CD4-positive, alpha-beta T cell (primary cell): ENCODE data around the gene SFT2D1. TPM values are rescaled to one million over a fixed set of nuclear protein-coding genes. Genes with fewer than 3 reads are reported as not detected.

Experiments used
- ATAC-seq: fragments of 200-7000 bp; cut with Tn5 transposase; one replicate; pipeline ENCODE4 v1.10.0; 2022; ENCODE audit warnings: mild to moderate bottlenecking; ENCODE audit not compliant: poor library complexity
- CTCF ChIA-PET: fragments of 350-600 bp; sonication (Branson Sonifier 250); formaldehyde crosslinking; loops from one replicate; lab custom pipeline; 2021; ENCODE audit warnings: antibody characterized with exemption, inconsistent platforms; lab: Charles Lee
- POLR2A ChIA-PET: fragments of 350-600 bp; sonication (Branson Sonifier 250); formaldehyde crosslinking; loops from one replicate; lab custom pipeline; 2021; ENCODE audit warnings: antibody characterized with exemption, inconsistent platforms; lab: Charles Lee
- DNase-seq, 14 experiments: peaks; one replicate each; pipeline ENCODE4 v3.0.0-alpha.2; 2013 to 2020; ENCODE audit warnings: mixed read lengths in 2 of 14
- H3K27ac ChIP-seq, 2 donors: one replicate each; pipeline versions ENCODE4 v1.5.1 to v1.7.0; 2013; ENCODE audit warnings: low read length in 2 of 2, low read depth in 1 of 2, mild to moderate bottlenecking in 1 of 2
- H3K27me3 ChIP-seq, 2 experiments: 1 replicate in 1 of 2; 2 replicates in 1 of 2; pipeline versions ENCODE4 v1.6.1 to v1.7.0; 2013; ENCODE audit warnings: low read length in 2 of 2, control low read depth in 1 of 2, mild to moderate bottlenecking in 1 of 2, moderate library complexity in 1 of 2; ENCODE audit not compliant: insufficient read depth in 2 of 2, control insufficient read depth in 1 of 2
- H3K36me3 ChIP-seq: one replicate; pipeline ENCODE4 v1.6.1; 2013; ENCODE audit warnings: low read length, control low read depth; ENCODE audit not compliant: insufficient read depth
- H3K4me1 ChIP-seq: one replicate; pipeline ENCODE4 v1.6.1; 2013; ENCODE audit warnings: low read length, control low read depth; ENCODE audit not compliant: insufficient read depth
- H3K4me3 ChIP-seq: one replicate; pipeline ENCODE4 v1.5.1; 2013; ENCODE audit warnings: mild to moderate bottlenecking, low read length, moderate library complexity
- H3K9me3 ChIP-seq, 2 experiments: 1 replicate in 1 of 2; 2 replicates in 1 of 2; pipeline versions ENCODE4 v1.6.1 to v1.7.0; 2013; ENCODE audit warnings: low read length in 2 of 2, mild to moderate bottlenecking in 2 of 2, control low read depth in 1 of 2, moderate library complexity in 1 of 2; ENCODE audit not compliant: control insufficient read depth in 1 of 2, insufficient read depth in 1 of 2
- H3K27ac Mint-ChIP-seq: one replicate; pipeline ENCODE4 v1.8.0; 2020; ENCODE audit warnings: mixed read lengths
- H3K27me3 Mint-ChIP-seq: one replicate; pipeline ENCODE4 v1.8.0; 2021; ENCODE audit warnings: mixed read lengths
- H3K36me3 Mint-ChIP-seq: one replicate; pipeline ENCODE4 v1.8.0; 2021; ENCODE audit warnings: low read depth, mixed read lengths
- H3K4me1 Mint-ChIP-seq: one replicate; pipeline ENCODE4 v1.8.0; 2021; ENCODE audit warnings: low read depth, mixed read lengths
- H3K4me3 Mint-ChIP-seq: one replicate; pipeline ENCODE4 v1.8.0; 2020; ENCODE audit warnings: mild to moderate bottlenecking, mixed read lengths
- H3K9me3 Mint-ChIP-seq: one replicate; pipeline ENCODE4 v1.8.0; 2020; ENCODE audit warnings: mixed read lengths
- intact Hi-C, 2 experiments: fragments of 100-400 bp; cut with DNase I in 1 of 2; cut with micrococcal nuclease in 1 of 2; formaldehyde crosslinking; loops; one replicate each; pipeline versions ENCODE4 v1.15.1 to v1.9.0; 2023 to 2025; cut with DNase I, micrococcal nuclease
- total RNA-seq, 174 experiments: library from RNA in 2 of 174; stranded (reverse) in 2 of 174; gene quantifications; one replicate each; pipeline ENCODE4 v1.2.3 and lab custom pipeline; 2021 to 2026
- TF ChIP-seq, protein P1 (sequence below): fragments of 200-600 bp; IDR thresholded peaks from one replicate; pipeline ENCODE4 v1.8.0; 2022; ENCODE audit warnings: antibody characterized with exemption, mild to moderate bottlenecking

SFT2D1 gene
- total RNA-seq, 2 experiments from 2014 or later = 10.4 to 12.5 TPM

DNA sequence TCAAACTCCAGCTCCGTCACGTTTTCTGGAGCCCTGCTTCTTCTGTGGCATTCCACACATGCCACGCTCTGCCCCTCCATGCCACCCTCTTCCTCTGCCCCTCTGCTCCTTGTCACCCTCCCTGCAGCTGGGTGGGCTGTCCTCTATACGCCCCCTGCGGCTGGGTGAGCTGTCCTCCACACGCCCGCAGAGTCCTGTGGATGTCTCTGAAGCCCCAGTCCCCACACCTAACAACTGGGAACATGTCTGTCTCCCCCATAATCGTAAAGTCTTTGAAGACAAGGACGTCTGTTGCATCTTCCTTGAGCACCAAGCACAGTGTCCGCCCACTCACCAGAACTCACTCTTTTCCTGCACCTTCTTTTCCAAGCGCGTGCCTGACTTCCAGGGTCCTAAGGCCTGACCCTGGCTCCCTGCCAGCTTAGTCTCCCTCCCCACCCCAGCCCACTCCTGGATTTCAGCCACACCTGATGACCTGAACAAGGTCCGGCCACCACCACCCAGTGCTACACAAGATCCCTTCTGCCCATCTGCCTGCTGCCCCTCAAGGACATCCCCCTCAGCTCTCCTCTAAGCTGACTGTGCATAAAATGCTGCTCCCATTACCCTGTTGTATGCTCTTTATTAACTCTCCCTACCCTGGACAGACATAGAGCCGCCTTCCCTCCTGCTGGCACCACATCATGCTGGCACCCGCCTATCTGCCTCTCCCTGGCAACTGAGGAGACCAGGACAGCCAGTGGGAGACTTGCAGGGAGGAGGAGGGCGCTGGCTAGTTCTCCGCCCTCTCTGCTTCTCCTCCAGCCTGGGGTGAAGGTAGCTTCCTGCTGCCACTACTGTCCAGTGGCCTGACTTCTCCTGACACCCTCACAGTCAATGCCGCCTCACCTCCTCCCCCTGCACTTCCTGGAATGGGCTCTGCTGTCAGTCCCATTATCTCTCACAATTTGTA lies 23.4 kb downstream of the SFT2D1 start:
- Mint-ChIP-seq H3K4me1 (no peaks in the 10 kb centered on the region), H3K27ac (no peak overlapping the region), H3K4me3 (no peak overlapping the region), H3K36me3 (peaks cover 35% of the 10 kb centered on the region), H3K27me3 (no peaks in the 10 kb centered on the region), H3K9me3 (no peaks in the 10 kb centered on the region)
- Histone ChIP-seq H3K4me1 (no peaks in the 10 kb centered on the region), H3K4me3 (no peak overlapping the region), H3K27ac (no peak overlapping the region), H3K9me3 (no peaks in the 10 kb centered on the region), H3K36me3 (peaks cover 36% of the 10 kb centered on the region), H3K27me3 (no peaks in the 10 kb centered on the region)
- DNase-seq (no peak), ATAC-seq (no peak)
- ChIA-PET POLR2A (no interaction called here), CTCF (no interaction called here)
- intact Hi-C loops = no loop called here
- TF ChIP-seq, protein P1, sequence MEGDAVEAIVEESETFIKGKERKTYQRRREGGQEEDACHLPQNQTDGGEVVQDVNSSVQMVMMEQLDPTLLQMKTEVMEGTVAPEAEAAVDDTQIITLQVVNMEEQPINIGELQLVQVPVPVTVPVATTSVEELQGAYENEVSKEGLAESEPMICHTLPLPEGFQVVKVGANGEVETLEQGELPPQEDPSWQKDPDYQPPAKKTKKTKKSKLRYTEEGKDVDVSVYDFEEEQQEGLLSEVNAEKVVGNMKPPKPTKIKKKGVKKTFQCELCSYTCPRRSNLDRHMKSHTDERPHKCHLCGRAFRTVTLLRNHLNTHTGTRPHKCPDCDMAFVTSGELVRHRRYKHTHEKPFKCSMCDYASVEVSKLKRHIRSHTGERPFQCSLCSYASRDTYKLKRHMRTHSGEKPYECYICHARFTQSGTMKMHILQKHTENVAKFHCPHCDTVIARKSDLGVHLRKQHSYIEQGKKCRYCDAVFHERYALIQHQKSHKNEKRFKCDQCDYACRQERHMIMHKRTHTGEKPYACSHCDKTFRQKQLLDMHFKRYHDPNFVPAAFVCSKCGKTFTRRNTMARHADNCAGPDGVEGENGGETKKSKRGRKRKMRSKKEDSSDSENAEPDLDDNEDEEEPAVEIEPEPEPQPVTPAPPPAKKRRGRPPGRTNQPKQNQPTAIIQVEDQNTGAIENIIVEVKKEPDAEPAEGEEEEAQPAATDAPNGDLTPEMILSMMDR = no peak

DNA sequence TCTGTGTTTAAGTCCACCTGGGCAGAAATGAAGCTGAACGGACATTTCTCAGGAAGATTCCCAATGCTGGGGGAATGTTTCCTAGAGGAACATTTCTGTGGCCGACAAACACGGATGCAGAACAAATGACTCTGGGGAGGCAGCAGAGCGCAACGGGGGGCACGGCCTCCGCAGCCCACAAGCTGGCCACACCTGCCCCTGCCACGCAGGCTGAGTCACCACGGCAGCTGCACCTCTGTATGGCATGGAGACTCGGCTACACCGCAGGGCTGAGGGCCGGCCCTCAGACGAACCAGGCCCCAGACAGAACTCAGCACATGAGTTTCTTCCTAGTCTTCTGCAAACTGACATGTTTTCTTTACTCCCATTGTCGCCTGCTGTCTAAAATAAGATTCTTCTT lies 24.1 kb downstream of the SFT2D1 start:
- Histone ChIP-seq H3K9me3 (no peaks in the 10 kb centered on the region), H3K4me1 (no peaks in the 10 kb centered on the region), H3K36me3 (peaks cover 29% of the 10 kb centered on the region), H3K27ac (no peak overlapping the region), H3K27me3 (no peaks in the 10 kb centered on the region), H3K4me3 (no peak overlapping the region)
- H3K4me1 Mint-ChIP-seq = no peaks in the 10 kb centered on the region
- no peak overlapping the region for H3K4me3 Mint-ChIP-seq
- H3K27ac Mint-ChIP-seq = no peak overlapping the region
- H3K36me3 Mint-ChIP-seq = peaks cover 28% of the 10 kb centered on the region
- no peaks in the 10 kb centered on the region for H3K27me3 Mint-ChIP-seq
- no peaks in the 10 kb centered on the region for H3K9me3 Mint-ChIP-seq
- intact Hi-C loops = no loop called here
- ChIA-PET CTCF (no interaction called here), POLR2A (no interaction called here)
- ATAC-seq (no peak), DNase-seq (no peak)
- TF ChIP-seq, protein P1 = no peak

DNA sequence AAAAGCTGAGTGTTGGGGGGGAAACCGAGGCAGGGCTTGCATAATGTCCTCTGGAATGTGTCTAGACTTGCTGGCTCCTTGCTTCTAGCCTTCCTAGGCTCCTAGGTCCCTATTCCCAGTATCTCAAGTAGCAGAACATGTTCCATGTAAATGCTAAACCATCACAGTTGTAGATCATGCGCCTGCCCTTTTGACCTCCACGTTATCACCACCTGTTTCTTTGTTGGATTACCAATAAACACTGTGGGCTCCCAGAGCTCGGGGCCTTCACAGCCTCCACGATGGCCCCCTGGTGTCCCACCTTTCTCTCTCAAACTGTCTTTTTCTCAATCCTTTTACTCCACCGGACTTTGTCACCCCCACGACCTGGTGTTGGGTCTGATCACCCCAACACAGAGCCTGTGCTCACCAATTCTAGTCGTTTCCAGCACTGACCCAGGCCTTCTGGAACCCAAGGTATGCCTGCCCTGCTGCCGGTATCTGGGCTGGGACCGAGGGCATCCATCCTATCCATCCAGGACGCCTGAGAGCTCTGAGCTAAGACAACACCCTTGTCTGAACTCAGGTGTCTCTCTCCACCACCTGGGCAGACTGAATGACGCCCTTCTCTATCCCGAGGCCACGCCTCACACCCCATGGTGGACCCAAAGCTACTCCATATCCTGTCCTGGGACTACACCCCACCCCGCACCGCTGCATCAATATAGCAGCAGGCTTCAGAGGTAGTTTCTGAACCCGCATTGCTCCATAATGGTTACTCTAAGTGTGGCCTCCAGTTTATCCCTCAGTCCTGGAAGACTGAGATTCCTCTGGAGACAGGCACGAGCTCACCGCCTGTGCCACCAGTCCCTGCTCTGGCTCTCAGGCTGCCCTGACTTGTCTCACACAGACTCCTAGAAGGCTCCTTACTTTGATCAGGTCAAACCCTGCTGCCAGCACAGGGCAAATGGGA lies 24.8 kb downstream of the SFT2D1 start:
- POLR2A ChIA-PET = no interaction called here
- no peak overlapping the region for H3K4me3 Mint-ChIP-seq
- intact Hi-C loops = no loop called here

More for the DNA sequence above, 24.8 kb downstream of the SFT2D1 start:
- H3K27ac ChIP-seq = no peak overlapping the region
- Mint-ChIP-seq H3K27me3 (no peaks in the 10 kb centered on the region), H3K27ac (no peak overlapping the region), H3K4me1 (no peaks in the 10 kb centered on the region), H3K9me3 (no peaks in the 10 kb centered on the region), H3K36me3 (peaks cover 22% of the 10 kb centered on the region)
- DNase-seq = no peak
- H3K36me3 ChIP-seq = peaks cover 23% of the 10 kb centered on the region
- no peak for ATAC-seq
- H3K4me3 ChIP-seq = no peak overlapping the region
- no peaks in the 10 kb centered on the region for H3K9me3 ChIP-seq
- TF ChIP-seq, protein P1 = no peak
- CTCF ChIA-PET = no interaction called here
- no peaks in the 10 kb centered on the region for H3K27me3 ChIP-seq
- no peaks in the 10 kb centered on the region for H3K4me1 ChIP-seq
